SU-DHL-6 (cell line): Measurements from ENCODE around the gene SLC9A3.

ENCODE experiments used
- H2AFZ ChIP-seq: fragments of 200-600 bp; sonication (generic); 2 replicates; pipeline ENCODE4 v1.6.1; 2014; ENCODE audit warnings: low read depth, mild to moderate bottlenecking, moderate library complexity, mixed read lengths, antibody characterized with exemption, low read length; ENCODE audit not compliant: severe bottlenecking
- H3F3A ChIP-seq: fragments of 200-600 bp; shearing (Covaris generic); 2 replicates; pipeline ENCODE4 v1.6.0; 2016; ENCODE audit warnings: antibody characterized with exemption, mild to moderate bottlenecking; ENCODE audit not compliant: insufficient read depth
- H3K27ac ChIP-seq: fragments of 200-600 bp; sonication (generic); 2 replicates; pipeline ENCODE4 v1.5.1; 2016; ENCODE audit warnings: low read depth, mild to moderate bottlenecking, low read length, moderate library complexity, mixed read lengths
- H3K27me3 ChIP-seq: fragments of 200-600 bp; sonication (generic), shearing (Covaris generic); 2 replicates; pipeline ENCODE4 v1.6.0; 2014; ENCODE audit warnings: mild to moderate bottlenecking, low read length
- H3K36me3 ChIP-seq: fragments of 200-600 bp; sonication (generic); 2 replicates; pipeline ENCODE4 v1.6.1; 2014; ENCODE audit warnings: mild to moderate bottlenecking, low read length, mixed read lengths
- H3K4me2 ChIP-seq: fragments of 300-600, 200-600 bp; shearing (Covaris generic), sonication (generic); 2 replicates; pipeline ENCODE4 v1.6.0; 2014; ENCODE audit warnings: low read length, low read depth, mild to moderate bottlenecking; ENCODE audit not compliant: poor library complexity, severe bottlenecking
- H3K4me3 ChIP-seq: fragments of 200-600 bp; sonication (generic); 2 replicates; pipeline ENCODE4 v1.5.1; 2014; ENCODE audit warnings: antibody characterized with exemption, low read length, mild to moderate bottlenecking, mixed read lengths; ENCODE audit not compliant: insufficient read depth, poor library complexity, severe bottlenecking
- H3K79me2 ChIP-seq: fragments of 200-600 bp; sonication (generic); 2 replicates; pipeline ENCODE4 v1.6.1; 2014; ENCODE audit warnings: mild to moderate bottlenecking, low read length, moderate library complexity; ENCODE audit not compliant: insufficient read depth
- H3K9ac ChIP-seq: fragments of 200-600 bp; sonication (generic); 2 replicates; pipeline ENCODE4 v1.7.0; 2014; ENCODE audit warnings: mild to moderate bottlenecking, low read length
- H3K9me2 ChIP-seq: fragments of 200-600 bp; sonication (generic); replicated peaks from 2 replicates; pipeline ENCODE4 v1.6.1; 2014; ENCODE audit warnings: low read length; ENCODE audit not compliant: insufficient read depth
- H3K9me3 ChIP-seq: fragments of 200-600 bp; sonication (generic); 2 replicates; pipeline ENCODE4 v1.6.1; 2014; ENCODE audit warnings: low read length, mixed read lengths; ENCODE audit not compliant: insufficient read depth
- H4K20me1 ChIP-seq: fragments of 200-600 bp; sonication (generic); 2 replicates; pipeline ENCODE4 v1.6.1; 2014; ENCODE audit warnings: low read depth, mild to moderate bottlenecking, antibody characterized with exemption, low read length, moderate library complexity, mixed read lengths
- CTCF ChIP-seq: fragments of 200-600 bp; sonication (generic); IDR thresholded peaks from one replicate; pipeline ENCODE4 v1.5.1; 2017; ENCODE audit warnings: antibody characterized with exemption, mild to moderate bottlenecking, low read length, moderate library complexity; ENCODE audit not compliant: insufficient read depth, poor library complexity, severe bottlenecking
- EZH2phosphoT487 ChIP-seq: fragments of 200-600 bp; sonication (generic), shearing (Covaris generic); conservative IDR thresholded peaks from 2 replicates; pipeline ENCODE4 v1.6.1; 2018; ENCODE audit warnings: mild to moderate bottlenecking, antibody characterized with exemption, low read length, moderate library complexity, mixed read lengths

Gene SLC9A3

DNA sequence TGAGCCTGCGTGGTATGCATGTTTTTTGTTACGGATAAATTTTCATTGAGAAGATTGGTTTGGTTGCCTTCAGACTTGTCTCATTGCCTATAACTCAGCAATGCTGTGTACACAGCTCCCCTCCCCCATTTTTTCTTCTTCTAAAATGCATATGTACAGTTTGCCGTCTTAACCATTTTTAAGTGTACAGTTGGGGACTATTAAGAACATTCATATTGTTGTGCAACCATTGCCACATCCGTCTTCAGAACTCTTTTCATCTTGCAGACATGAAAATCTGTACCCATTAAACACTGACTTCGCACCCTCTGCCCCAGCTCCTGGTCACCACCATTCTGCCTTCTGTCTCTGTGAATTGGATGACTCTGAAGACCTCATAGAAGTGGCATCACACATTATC lies 75.1 kb downstream of the SLC9A3 start:
- no peak overlapping the region for H2AFZ ChIP-seq
- no peaks in the 10 kb centered on the region for H4K20me1 ChIP-seq
- H3K4me2 ChIP-seq: no peak overlapping the region
- H3K9me2 ChIP-seq: no peaks in the 10 kb centered on the region
- H3K36me3 ChIP-seq: peaks cover 25% of the 10 kb centered on the region
- peaks cover 13% of the 10 kb centered on the region; the same call in 1 of the 2 replicates for H3K79me2 ChIP-seq
- H3K4me3 ChIP-seq: no peak overlapping the region
- H3K27ac ChIP-seq: no peak overlapping the region
- H3K9me3 ChIP-seq: peaks cover 4% of the 10 kb centered on the region; the same call in 1 of the 2 replicates
- TF ChIP-seq CTCF (no peak), EZH2phosphoT487 (no peak)
- no peaks in the 10 kb centered on the region for H3K27me3 ChIP-seq
- H3K9ac ChIP-seq: no peak overlapping the region
- no peaks in the 10 kb centered on the region for H3F3A ChIP-seq

GRCh38 chr5:448766-449090 lies 75.5 kb downstream of the SLC9A3 start:
- Histone ChIP-seq H3K79me2 (peaks cover 16% of the 10 kb centered on the region), H2AFZ (no peak overlapping the region), H4K20me1 (no peaks in the 10 kb centered on the region), H3K9me3 (peaks cover 4% of the 10 kb centered on the region; the same call in 1 of the 2 replicates), H3K27ac (no peak overlapping the region), H3K36me3 (peaks cover 25% of the 10 kb centered on the region), H3K9ac (no peak overlapping the region), H3K4me2 (no peak overlapping the region), H3K27me3 (no peaks in the 10 kb centered on the region), H3K9me2 (no peaks in the 10 kb centered on the region), H3K4me3 (no peak overlapping the region), H3F3A (no peaks in the 10 kb centered on the region)
- TF ChIP-seq CTCF: no peak
- TF ChIP-seq EZH2phosphoT487: no peak

- H3K27me3 ChIP-seq: no peaks in the 10 kb centered on the region
- H3F3A ChIP-seq: no peaks in the 10 kb centered on the region
- H3K4me3 ChIP-seq: no peak overlapping the region
- H3K79me2 ChIP-seq: peaks cover 14% of the 10 kb centered on the region
- peaks cover 4% of the 10 kb centered on the region; the same call in 1 of the 2 replicates for H3K9me3 ChIP-seq
- H3K36me3 ChIP-seq: peaks cover 25% of the 10 kb centered on the region
- no peak overlapping the region for H3K9ac ChIP-seq
- TF ChIP-seq EZH2phosphoT487 (no peak), CTCF (no peak)
- no peaks in the 10 kb centered on the region for H4K20me1 ChIP-seq
- H2AFZ ChIP-seq: no peak overlapping the region
- H3K27ac ChIP-seq: no peak overlapping the region
- no peaks in the 10 kb centered on the region for H3K9me2 ChIP-seq
- no peak overlapping the region for H3K4me2 ChIP-seq
Measured at GRCh38 chr5:448061-448765, 76.0 kb downstream of the SLC9A3 start.
